H9 (cell line): Measurements from ENCODE around the gene SLCO3A1. TPM values are rescaled to one million over a fixed set of nuclear protein-coding genes. Genes with fewer than 3 reads are reported as not detected.

Experiments
- DNase-seq: peaks from one replicate; pipeline ENCODE4 v3.0.0-alpha.2; 2017
- H2AFZ ChIP-seq: one replicate; pipeline ENCODE4 v1.6.1; 2013; ENCODE audit warnings: mild to moderate bottlenecking, low read length, control low read depth, moderate library complexity
- H2AK5ac ChIP-seq: 2 replicates; pipeline ENCODE4 v1.6.1; 2013; ENCODE audit warnings: low read length, control low read depth, mixed read lengths; ENCODE audit not compliant: insufficient read length
- H2BK120ac ChIP-seq: one replicate; pipeline ENCODE4 v1.6.1; 2013; ENCODE audit warnings: low read depth, mild to moderate bottlenecking, low read length, control low read depth, inconsistent platforms; ENCODE audit not compliant: poor library complexity, severe bottlenecking
- H2BK12ac ChIP-seq: 2 replicates; pipeline ENCODE4 v1.6.1; 2013; ENCODE audit warnings: low read length, control low read depth, mixed read lengths, low read depth; ENCODE audit not compliant: insufficient read length
- H2BK15ac ChIP-seq: 2 replicates; pipeline ENCODE4 v1.6.1; 2013; ENCODE audit warnings: low read depth, low read length, control low read depth
- H2BK20ac ChIP-seq: one replicate; pipeline ENCODE4 v1.6.1; 2013; ENCODE audit warnings: low read depth, mild to moderate bottlenecking, low read length, control low read depth, inconsistent platforms; ENCODE audit not compliant: poor library complexity, severe bottlenecking
- H2BK5ac ChIP-seq: 2 replicates; pipeline ENCODE4 v1.6.1; 2013; ENCODE audit warnings: low read length, control low read depth, mixed read lengths; ENCODE audit not compliant: insufficient read length
- H3K14ac ChIP-seq: 2 replicates; pipeline ENCODE4 v1.6.1; 2013; ENCODE audit warnings: low read length, control low read depth; ENCODE audit not compliant: insufficient read depth
- H3K18ac ChIP-seq: 2 replicates; pipeline ENCODE4 v1.6.1; 2013; ENCODE audit warnings: low read depth, mild to moderate bottlenecking, mixed read lengths, low read length, control low read depth; ENCODE audit not compliant: insufficient read length
- H3K23ac ChIP-seq: 2 replicates; pipeline ENCODE4 v1.6.1; 2013; ENCODE audit warnings: low read length, control low read depth, mixed read lengths, low read depth; ENCODE audit not compliant: insufficient read length
- H3K23me2 ChIP-seq: 2 replicates; pipeline ENCODE4 v1.6.1; 2013; ENCODE audit warnings: low read depth, mild to moderate bottlenecking, mixed read lengths, low read length, control low read depth; ENCODE audit not compliant: insufficient read length, poor library complexity, severe bottlenecking
- H3K27ac ChIP-seq: 2 replicates; pipeline ENCODE4 v1.5.1; 2013; ENCODE audit warnings: low read length, control low read depth, mixed read lengths, low read depth; ENCODE audit not compliant: insufficient read length
- H3K27me3 ChIP-seq: 2 replicates; pipeline ENCODE4 v1.6.1; 2013; ENCODE audit warnings: low read length, control low read depth, inconsistent platforms; ENCODE audit not compliant: insufficient read depth
- H3K4ac ChIP-seq: 2 replicates; pipeline ENCODE4 v1.6.1; 2013; ENCODE audit warnings: low read depth, mild to moderate bottlenecking, control low read depth, inconsistent platforms, low read length, moderate library complexity
- H3K4me1 ChIP-seq: 2 replicates; pipeline ENCODE4 v1.6.1; 2013; ENCODE audit warnings: low read length, control low read depth, inconsistent platforms; ENCODE audit not compliant: insufficient read depth
- H3K4me2 ChIP-seq: 2 replicates; pipeline ENCODE4 v1.6.1; 2013; ENCODE audit warnings: low read length, control low read depth, mixed read lengths; ENCODE audit not compliant: insufficient read length, insufficient read depth
- H3K56ac ChIP-seq: 2 replicates; pipeline ENCODE4 v1.6.1; 2013; ENCODE audit warnings: low read depth, mild to moderate bottlenecking, mixed read lengths, low read length, control low read depth; ENCODE audit not compliant: insufficient read length
- H3K79me1 ChIP-seq: 2 replicates; pipeline ENCODE4 v1.6.1; 2013; ENCODE audit warnings: low read depth, mild to moderate bottlenecking, moderate library complexity, low read length, control low read depth, inconsistent platforms; ENCODE audit not compliant: insufficient read depth, poor library complexity, severe bottlenecking
- H3K79me2 ChIP-seq: 2 replicates; pipeline ENCODE4 v1.6.1; 2013; ENCODE audit warnings: low read length, control low read depth, inconsistent platforms; ENCODE audit not compliant: insufficient read depth
- H3K9ac ChIP-seq: 2 replicates; pipeline ENCODE4 v1.6.1; 2013; ENCODE audit warnings: low read length, control low read depth, mixed read lengths; ENCODE audit not compliant: insufficient read length; ENCODE audit errors: extremely low read depth
- H3K9me3 ChIP-seq: one replicate; pipeline ENCODE4 v1.6.1; 2013; ENCODE audit warnings: low read depth, low read length, inconsistent platforms; ENCODE audit not compliant: control insufficient read depth
- H3T11ph ChIP-seq: one replicate; pipeline ENCODE4 v1.6.1; 2013; ENCODE audit warnings: mild to moderate bottlenecking, low read length, control low read depth, inconsistent platforms
- H4K20me1 ChIP-seq: one replicate; pipeline ENCODE4 v1.6.1; 2013; ENCODE audit not compliant: control insufficient read depth, insufficient read length, insufficient read depth
- H4K5ac ChIP-seq: 2 replicates; pipeline ENCODE4 v1.6.1; 2013; ENCODE audit warnings: low read depth, mild to moderate bottlenecking, mixed read lengths, low read length, control low read depth; ENCODE audit not compliant: insufficient read length
- H4K8ac ChIP-seq: replicated peaks from 2 replicates; pipeline ENCODE4 v1.6.1; 2013; ENCODE audit warnings: low read length, control low read depth, mixed read lengths, low read depth; ENCODE audit not compliant: insufficient read length
- H4K91ac ChIP-seq: 2 replicates; pipeline ENCODE4 v1.6.1; 2013; ENCODE audit warnings: low read depth, mild to moderate bottlenecking, moderate library complexity, mixed read lengths, low read length, control low read depth; ENCODE audit not compliant: insufficient read length
- H3K27ac Mint-ChIP-seq, 3 experiments: 2 replicates in 2 of 3; 3 replicates in 1 of 3; pipeline ENCODE4 v1.8.0; 2020 to 2021; ENCODE audit warnings: mixed read lengths in 3 of 3, mild to moderate bottlenecking in 1 of 3, moderate library complexity in 1 of 3
- H3K27me3 Mint-ChIP-seq: 2 replicates; pipeline ENCODE4 v1.8.0; 2021; ENCODE audit warnings: low read depth, mild to moderate bottlenecking, moderate library complexity, mixed read lengths
- H3K36me3 Mint-ChIP-seq, 3 experiments: 2 replicates in 2 of 3; 3 replicates in 1 of 3; pipeline ENCODE4 v1.8.0; 2020 to 2021; ENCODE audit warnings: low read depth in 3 of 3, mixed read lengths in 3 of 3; ENCODE audit not compliant: insufficient read depth in 1 of 3
- H3K4me1 Mint-ChIP-seq, 2 experiments: 2 replicates each; pipeline ENCODE4 v1.8.0; 2020; ENCODE audit warnings: mixed read lengths in 2 of 2
- H3K4me3 Mint-ChIP-seq, 2 experiments: 2 replicates in 1 of 2; 3 replicates in 1 of 2; pipeline ENCODE4 v1.8.0; 2020 to 2021; ENCODE audit warnings: mild to moderate bottlenecking in 2 of 2, mixed read lengths in 2 of 2, moderate library complexity in 1 of 2
- H3K9me3 Mint-ChIP-seq, 2 experiments: 2 replicates in 1 of 2; 3 replicates in 1 of 2; pipeline ENCODE4 v1.8.0; 2020; ENCODE audit warnings: mild to moderate bottlenecking in 2 of 2, mixed read lengths in 2 of 2, moderate library complexity in 1 of 2
- WGBS: extraction: QIAGEN DNeasy Blood & Tissue Kit; methylation state at CpG from one replicate; pipeline ENCODE4 v1.1.7; 2013; ENCODE audit warnings: missing lambda C conversion rate, low lambda C conversion rate, mixed read lengths; ENCODE audit not compliant: insufficient read length; ENCODE audit errors: extremely low coverage; 5-methylcytosine and 5-hydroxymethylcytosine counted together
- total RNA-seq: library from RNA; stranded (reverse); gene quantifications from 2 replicates; pipeline ENCODE4 v1.2.1, GENCODE V29; 2021
- TF ChIP-seq, protein P1 (sequence below): fragments of 200-600 bp; sonication (generic); conservative IDR thresholded peaks from 3 replicates; pipeline ENCODE4 v1.8.0; 2021; ENCODE audit warnings: antibody characterized with exemption, mild to moderate bottlenecking

Gene SLCO3A1
- total RNA-seq, 1 experiment from 2014 or later: 9.4 TPM

DNA sequence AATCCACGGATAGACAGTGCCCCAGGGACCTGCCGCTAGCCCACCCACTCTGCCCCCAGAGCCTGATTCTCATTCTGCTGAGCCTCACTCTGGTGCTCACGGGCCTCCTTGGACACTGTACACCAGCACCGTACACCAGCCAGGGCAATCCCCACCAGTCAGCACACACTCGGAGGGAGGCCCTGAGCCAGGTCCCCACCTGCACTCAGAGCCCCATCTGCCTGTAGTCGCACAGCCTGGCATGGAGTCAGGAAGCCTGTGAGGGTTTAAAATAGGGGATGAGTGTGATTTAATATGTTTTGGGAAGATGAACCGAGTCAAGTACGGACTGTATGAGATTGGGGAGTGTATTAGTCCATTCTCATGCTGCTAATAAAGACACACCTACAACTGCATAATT lies 223.0 kb downstream of the SLCO3A1 start:
- Histone ChIP-seq H3T11ph (no peak overlapping the region), H2BK12ac (no peak overlapping the region), H2AK5ac (no peak overlapping the region), H3K4me1 (peaks cover 2% of the 10 kb centered on the region; the same call in 1 of the 2 replicates), H4K91ac (no peak overlapping the region), H3K27ac (no peak overlapping the region), H3K56ac (no peak overlapping the region), H3K23ac (no peak overlapping the region), H4K5ac (no peak overlapping the region), H2BK5ac (no peak overlapping the region), H3K18ac (no peak overlapping the region), H3K79me1 (no peaks in the 10 kb centered on the region), H3K9me3 (no peaks in the 10 kb centered on the region), H3K27me3 (no peaks in the 10 kb centered on the region), H3K4me2 (no peak overlapping the region), H2AFZ (no peak overlapping the region), H3K14ac (no peak overlapping the region), H4K8ac (no peak overlapping the region), H2BK120ac (no peak overlapping the region), H3K4ac (no peak overlapping the region), H2BK20ac (no peak overlapping the region), H3K79me2 (no peaks in the 10 kb centered on the region), H2BK15ac (no peak overlapping the region), H3K9ac (no peak overlapping the region), H4K20me1 (no peaks in the 10 kb centered on the region), H3K23me2 (no peaks in the 10 kb centered on the region)
- Mint-ChIP-seq H3K4me3 (no peak overlapping the region), H3K9me3 (no peaks in the 10 kb centered on the region), H3K27ac (no peak overlapping the region), H3K36me3 (no peaks in the 10 kb centered on the region; a peak in 1 of 7 replicates), H3K27me3 (no peaks in the 10 kb centered on the region), H3K4me1 (peaks cover 8 to 21% of the 10 kb centered on the region in 2 experiments)
- WGBS: no CpG with 5 or more reads among the region's 8 CpGs
- DNase-seq: no peak
- TF ChIP-seq, protein P1, sequence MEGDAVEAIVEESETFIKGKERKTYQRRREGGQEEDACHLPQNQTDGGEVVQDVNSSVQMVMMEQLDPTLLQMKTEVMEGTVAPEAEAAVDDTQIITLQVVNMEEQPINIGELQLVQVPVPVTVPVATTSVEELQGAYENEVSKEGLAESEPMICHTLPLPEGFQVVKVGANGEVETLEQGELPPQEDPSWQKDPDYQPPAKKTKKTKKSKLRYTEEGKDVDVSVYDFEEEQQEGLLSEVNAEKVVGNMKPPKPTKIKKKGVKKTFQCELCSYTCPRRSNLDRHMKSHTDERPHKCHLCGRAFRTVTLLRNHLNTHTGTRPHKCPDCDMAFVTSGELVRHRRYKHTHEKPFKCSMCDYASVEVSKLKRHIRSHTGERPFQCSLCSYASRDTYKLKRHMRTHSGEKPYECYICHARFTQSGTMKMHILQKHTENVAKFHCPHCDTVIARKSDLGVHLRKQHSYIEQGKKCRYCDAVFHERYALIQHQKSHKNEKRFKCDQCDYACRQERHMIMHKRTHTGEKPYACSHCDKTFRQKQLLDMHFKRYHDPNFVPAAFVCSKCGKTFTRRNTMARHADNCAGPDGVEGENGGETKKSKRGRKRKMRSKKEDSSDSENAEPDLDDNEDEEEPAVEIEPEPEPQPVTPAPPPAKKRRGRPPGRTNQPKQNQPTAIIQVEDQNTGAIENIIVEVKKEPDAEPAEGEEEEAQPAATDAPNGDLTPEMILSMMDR: no peak
